K562 (cell line): ENCODE measurements around the gene P2RX2. TPM values are rescaled to one million over a fixed set of nuclear protein-coding genes. Genes with fewer than 3 reads are reported as not detected.

Source experiments
- ATAC-seq: fragments of 200-7000 bp; cut with Tn5 transposase; 3 replicates; pipeline ENCODE4 v1.9.1; 2020; ENCODE audit warnings: moderate library complexity
- BruUV-seq: library from RNA; stranded (reverse); fragments of 400-500 nt; replicated peaks from 2 replicates; lab custom pipeline; 2021; lab: Mats Ljungman, UMichigan
- CTCF ChIA-PET: fragments of 300-600 bp; formaldehyde crosslinking; extraction: SDS; loops from one replicate; lab custom pipeline; 2021; ENCODE audit warnings: low intra/inter-chr PET ratio; lab: Yijun Ruan, JAX
- POLR2A ChIA-PET: fragments of 300-600, 350-650 bp; sonication (Branson Sonifier 250); formaldehyde crosslinking; extraction: SDS; loops from one replicate; lab custom pipeline; 2021; ENCODE audit warnings: antibody characterized with exemption, inconsistent platforms; lab: Yijun Ruan, JAX
- DNase-seq, 4 experiments: peaks; one replicate each; pipeline versions ENCODE4 v3.0.0 to v3.0.0-alpha.2; 2011 to 2018; ENCODE audit warnings: low spot score in 3 of 4, mixed read lengths in 3 of 4; ENCODE audit errors: extremely low read depth in 1 of 4
- FAIRE-seq: peaks from 2 replicates; lab custom pipeline; 2011; peaks lifted over from hg19 to GRCh38; lab: Jason Lieb, UNC
- H2AFZ ChIP-seq: 2 replicates; pipeline ENCODE4 v1.6.0; 2011; ENCODE audit warnings: low read depth, low read length, control low read depth, inconsistent platforms
- H3K27ac ChIP-seq: fragments of 200-600 bp; 3 replicates; pipeline ENCODE4 v1.8.0; 2011; ENCODE audit warnings: low read depth, mild to moderate bottlenecking, control low read depth, inconsistent platforms, low read length, moderate library complexity, mixed read lengths; ENCODE audit errors: extremely low read depth
- H3K27me3 ChIP-seq, 2 experiments: fragments of 300-600 bp in 1 of 2; 2 replicates in 1 of 2; 3 replicates in 1 of 2; pipeline versions ENCODE4 v1.6.0 to v1.8.0; 2011; ENCODE audit warnings: inconsistent platforms in 2 of 2, low read length in 2 of 2, mild to moderate bottlenecking in 1 of 2, mixed read lengths in 1 of 2, moderate library complexity in 1 of 2; ENCODE audit not compliant: control insufficient read depth in 2 of 2, insufficient read depth in 2 of 2
- H3K36me3 ChIP-seq: fragments of 300-600 bp; 3 replicates; pipeline ENCODE4 v1.8.0; 2011; ENCODE audit warnings: mild to moderate bottlenecking, low read length, inconsistent platforms; ENCODE audit not compliant: control insufficient read depth, insufficient read depth
- H3K4me1 ChIP-seq, 2 experiments: fragments of 200-600 bp in 1 of 2; replicated peaks in 1 of 2; 2 replicates in 1 of 2; 3 replicates in 1 of 2; pipeline versions ENCODE4 v1.5.1 to v1.8.0; 2011; ENCODE audit warnings: inconsistent platforms in 2 of 2, low read length in 2 of 2, mild to moderate bottlenecking in 1 of 2, mixed read lengths in 1 of 2, moderate library complexity in 1 of 2; ENCODE audit not compliant: control insufficient read depth in 2 of 2, insufficient read depth in 2 of 2
- H3K4me2 ChIP-seq: 2 replicates; pipeline ENCODE4 v1.6.1; 2011; ENCODE audit warnings: low read length, control low read depth, inconsistent platforms, mixed read lengths; ENCODE audit not compliant: insufficient read depth
- H3K4me3 ChIP-seq: fragments of 200-600 bp; sonication (generic), shearing (Covaris generic); 2 replicates; pipeline ENCODE4 v1.5.1; 2016; ENCODE audit warnings: control low read depth, inconsistent platforms
- H3K79me2 ChIP-seq: fragments of 200-600 bp; 3 replicates; pipeline ENCODE4 v1.8.0; 2011; ENCODE audit warnings: low read length, inconsistent platforms; ENCODE audit not compliant: control insufficient read depth, insufficient read depth
- H3K9ac ChIP-seq, 2 experiments: 2 replicates each; pipeline versions ENCODE4 v1.6.0 to v1.6.1; 2011; ENCODE audit warnings: low read depth in 2 of 2, low read length in 2 of 2, control low read depth in 1 of 2, inconsistent platforms in 1 of 2, mild to moderate bottlenecking in 1 of 2, mixed read lengths in 1 of 2; ENCODE audit not compliant: insufficient read depth in 1 of 2
- H3K9me1 ChIP-seq: one replicate; pipeline ENCODE4 v1.6.0; 2011; ENCODE audit warnings: inconsistent platforms, mild to moderate bottlenecking, low read length, moderate library complexity; ENCODE audit not compliant: control insufficient read depth, insufficient read depth
- H3K9me3 ChIP-seq: replicated peaks from 2 replicates; pipeline ENCODE4 v1.5.1; 2011; ENCODE audit warnings: low read depth, low read length, inconsistent platforms; ENCODE audit not compliant: control insufficient read depth, insufficient read depth
- H4K20me1 ChIP-seq: replicated peaks from 2 replicates; pipeline ENCODE4 v1.6.1; 2011; ENCODE audit warnings: low read length, inconsistent platforms, mixed read lengths; ENCODE audit not compliant: control insufficient read depth, insufficient read depth
- CBX2 ChIP-seq: fragments of 200-600 bp; sonication (generic); IDR thresholded peaks from one replicate; pipeline ENCODE4 v1.6.1; 2012; ENCODE audit warnings: mild to moderate bottlenecking, low read length, inconsistent platforms; ENCODE audit not compliant: insufficient read depth, poor library complexity, severe bottlenecking
- PATZ1 ChIP-seq: fragments of 250-450 bp; sonication (Bioruptor Pico); IDR thresholded peaks from 2 replicates; pipeline ENCODE4 v1.5.0; 2020; ENCODE audit warnings: mild to moderate bottlenecking, borderline replicate concordance
- PCBP1 ChIP-seq: fragments of 200-400 bp; formaldehyde crosslinking; IDR thresholded peaks from 2 replicates; pipeline ENCODE4 v1.6.1; 2018; ENCODE audit warnings: mild to moderate bottlenecking, low read depth, low read length; ENCODE audit not compliant: poor library complexity, severe bottlenecking
- POLR2G ChIP-seq: fragments of 200-400 bp; formaldehyde crosslinking; IDR thresholded peaks from 2 replicates; pipeline ENCODE4 v1.6.1; 2017; ENCODE audit warnings: low read depth, mild to moderate bottlenecking, antibody characterized with exemption, low read length, moderate library complexity
- TAF15 ChIP-seq: fragments of 200-400 bp; formaldehyde crosslinking; IDR thresholded peaks from 2 replicates; pipeline ENCODE4 v1.6.1; 2017; ENCODE audit warnings: mild to moderate bottlenecking, low read depth, low read length, moderate library complexity
- WGBS: fragments of 100-300 bp; shearing (Covaris generic); methylation state at CpG from one replicate; pipeline ENCODE4 v1.1.6; 2016; ENCODE audit warnings: low coverage, mixed read lengths; ENCODE audit not compliant: insufficient coverage; ENCODE audit errors: missing lambda C conversion rate; 5-methylcytosine and 5-hydroxymethylcytosine counted together
- in situ Hi-C: fragments of 300-500 bp; cut with MboI; formaldehyde crosslinking; loops from 4 replicates; pipeline ENCODE4 v1.15.0; 2018; ENCODE audit warnings: inconsistent platforms, mixed read lengths
- intact Hi-C: fragments of 100-400 bp; cut with micrococcal nuclease; formaldehyde crosslinking; loops from 2 replicates; pipeline ENCODE4 v1.14.2; 2022
- polyA plus RNA-seq, 8 experiments: library from polyadenylated mRNA; depleted of rRNA in 4 of 8; stranded (reverse) in 5 of 8; unstranded in 3 of 8; fragments of >200 nt; fragmentation: Nextera tagmentation in 2 of 8; fragmentation: Illumina TruSeq in 1 of 8; extraction: Ambion mirVana in 2 of 8; extraction: Trizol in 1 of 8; gene quantifications; 2 replicates each; pipeline versions ENCODE4 v1.2.1 to v1.2.3, GENCODE V29; 2011 to 2014; ENCODE audit warnings: inconsistent platforms in 1 of 8, missing spikeins in 1 of 8
- total RNA-seq, 7 experiments: library from RNA; depleted of rRNA in 6 of 7; stranded (reverse); fragments of >200 nt in 6 of 7; fragmentation: Illumina TruSeq in 2 of 7; extraction: Trizol in 2 of 7; gene quantifications; 2 replicates each; pipeline versions ENCODE4 v1.2.1 to v1.2.3, GENCODE V29; 2011 to 2021; ENCODE audit warnings: low replicate concordance in 1 of 7

P2RX2 gene
- total and polyA plus RNA-seq, 9 of the 15 experiments (the other 6 are each of a cell fraction or from before 2014, with no cell fraction given): not detected

GRCh38 chr12:132635076-132635955 is 16.7 kb downstream of the P2RX2 start (continued):
- TF ChIP-seq TAF15 (no peak), PCBP1 (no peak), PATZ1 (CRISPR knock-in tag) (no peak)

- in situ Hi-C loops: no loop called here
- Histone ChIP-seq H3K27ac (no peak overlapping the region), H3K79me2 (no peaks in the 10 kb centered on the region; the same call in 2 of the 3 replicates), H3K4me2 (no peak overlapping the region), H4K20me1 (peaks cover 10% of the 10 kb centered on the region; the same call in 1 of the 2 replicates), H3K9ac (no peak overlapping the region), H3K9me3 (no peaks in the 10 kb centered on the region), H2AFZ (no peak overlapping the region), H3K36me3 (peaks cover 98% of the 10 kb centered on the region), H3K4me3 (no peak overlapping the region), H3K27me3 (no peaks in the 10 kb centered on the region), H3K9me1 (peaks cover 3% of the 10 kb centered on the region), H3K4me1 (peaks cover 0 to 9% of the 10 kb centered on the region in 2 experiments; a peak in 2 of 5 replicates)
- TF ChIP-seq POLR2G (0 out of 2 replicates have a peak, but pooled peaks have one; percentile 14), CBX2 (no peak)
- no TSS peak for BruUV-seq
- no peak for ATAC-seq
- DNase-seq: no peak
- POLR2A ChIA-PET: interaction anchor here (0.8 kb wide), 1 partner anchor 21 kb away, joined by 3 read pairs; no protein-coding TSS in a partner anchor
- CTCF ChIA-PET: no interaction called here
- FAIRE-seq: no peak
- intact Hi-C loops: no loop called here
- WGBS: 96% methylated on average over 18 of the region's 18 CpGs
Observed at GRCh38 chr12:132637811-132638210, 19.2 kb downstream of the P2RX2 start.
